GM12873 (cell line): Measurements from ENCODE around the gene PNPLA7.

Experiments
- TF ChIP-seq, protein P1 (sequence below): IDR thresholded peaks from 2 replicates; pipeline ENCODE4 v1.5.1; 2012; ENCODE audit warnings: low read depth, mild to moderate bottlenecking, moderate library complexity, low read length, control low read depth; ENCODE audit not compliant: insufficient read depth; ENCODE audit errors: missing control alignments

PNPLA7 gene

DNA sequence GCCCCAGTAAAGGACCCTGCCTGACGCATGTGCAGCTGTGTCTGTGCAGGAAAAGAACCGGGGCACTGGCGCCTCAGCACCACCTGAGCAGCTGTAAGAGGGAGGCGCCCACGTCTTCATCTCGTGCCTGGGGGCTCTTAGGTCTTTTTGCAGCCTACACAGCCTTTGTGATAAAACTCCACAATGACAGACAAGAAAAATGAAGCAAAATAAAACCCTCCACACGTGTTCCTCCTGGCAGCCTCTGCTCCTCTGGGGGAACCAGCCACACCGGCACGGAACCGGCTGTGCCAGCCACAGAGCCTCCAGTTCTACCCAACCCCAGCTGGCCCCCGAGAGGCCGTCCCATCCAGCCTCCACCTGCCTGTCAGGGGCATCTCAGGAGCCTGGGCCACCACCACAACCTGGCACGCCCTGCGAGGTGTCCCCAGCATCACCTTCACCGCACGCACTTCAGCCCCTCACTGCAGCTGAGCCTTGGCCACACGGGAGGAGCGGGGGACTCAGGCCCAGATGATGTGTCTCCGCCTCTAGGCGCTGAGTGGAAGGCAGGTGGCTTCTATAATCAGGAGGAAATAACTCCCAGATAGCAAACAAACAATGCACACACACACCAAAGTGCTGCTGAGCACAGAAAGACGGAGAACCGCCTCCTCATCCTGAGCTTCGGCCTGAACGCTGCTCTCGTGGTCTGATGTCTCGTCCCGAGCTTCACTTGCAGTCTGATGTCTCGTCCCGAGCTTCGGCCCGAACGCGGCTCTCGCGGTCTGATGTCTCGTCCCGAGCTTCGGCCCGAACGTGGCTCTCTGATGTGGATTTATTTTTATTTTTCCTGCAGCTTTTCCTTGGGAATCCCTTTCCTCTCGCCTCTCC lies 62.5 kb downstream of the PNPLA7 start:
- TF ChIP-seq, protein P1, sequence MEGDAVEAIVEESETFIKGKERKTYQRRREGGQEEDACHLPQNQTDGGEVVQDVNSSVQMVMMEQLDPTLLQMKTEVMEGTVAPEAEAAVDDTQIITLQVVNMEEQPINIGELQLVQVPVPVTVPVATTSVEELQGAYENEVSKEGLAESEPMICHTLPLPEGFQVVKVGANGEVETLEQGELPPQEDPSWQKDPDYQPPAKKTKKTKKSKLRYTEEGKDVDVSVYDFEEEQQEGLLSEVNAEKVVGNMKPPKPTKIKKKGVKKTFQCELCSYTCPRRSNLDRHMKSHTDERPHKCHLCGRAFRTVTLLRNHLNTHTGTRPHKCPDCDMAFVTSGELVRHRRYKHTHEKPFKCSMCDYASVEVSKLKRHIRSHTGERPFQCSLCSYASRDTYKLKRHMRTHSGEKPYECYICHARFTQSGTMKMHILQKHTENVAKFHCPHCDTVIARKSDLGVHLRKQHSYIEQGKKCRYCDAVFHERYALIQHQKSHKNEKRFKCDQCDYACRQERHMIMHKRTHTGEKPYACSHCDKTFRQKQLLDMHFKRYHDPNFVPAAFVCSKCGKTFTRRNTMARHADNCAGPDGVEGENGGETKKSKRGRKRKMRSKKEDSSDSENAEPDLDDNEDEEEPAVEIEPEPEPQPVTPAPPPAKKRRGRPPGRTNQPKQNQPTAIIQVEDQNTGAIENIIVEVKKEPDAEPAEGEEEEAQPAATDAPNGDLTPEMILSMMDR, result no peak

DNA sequence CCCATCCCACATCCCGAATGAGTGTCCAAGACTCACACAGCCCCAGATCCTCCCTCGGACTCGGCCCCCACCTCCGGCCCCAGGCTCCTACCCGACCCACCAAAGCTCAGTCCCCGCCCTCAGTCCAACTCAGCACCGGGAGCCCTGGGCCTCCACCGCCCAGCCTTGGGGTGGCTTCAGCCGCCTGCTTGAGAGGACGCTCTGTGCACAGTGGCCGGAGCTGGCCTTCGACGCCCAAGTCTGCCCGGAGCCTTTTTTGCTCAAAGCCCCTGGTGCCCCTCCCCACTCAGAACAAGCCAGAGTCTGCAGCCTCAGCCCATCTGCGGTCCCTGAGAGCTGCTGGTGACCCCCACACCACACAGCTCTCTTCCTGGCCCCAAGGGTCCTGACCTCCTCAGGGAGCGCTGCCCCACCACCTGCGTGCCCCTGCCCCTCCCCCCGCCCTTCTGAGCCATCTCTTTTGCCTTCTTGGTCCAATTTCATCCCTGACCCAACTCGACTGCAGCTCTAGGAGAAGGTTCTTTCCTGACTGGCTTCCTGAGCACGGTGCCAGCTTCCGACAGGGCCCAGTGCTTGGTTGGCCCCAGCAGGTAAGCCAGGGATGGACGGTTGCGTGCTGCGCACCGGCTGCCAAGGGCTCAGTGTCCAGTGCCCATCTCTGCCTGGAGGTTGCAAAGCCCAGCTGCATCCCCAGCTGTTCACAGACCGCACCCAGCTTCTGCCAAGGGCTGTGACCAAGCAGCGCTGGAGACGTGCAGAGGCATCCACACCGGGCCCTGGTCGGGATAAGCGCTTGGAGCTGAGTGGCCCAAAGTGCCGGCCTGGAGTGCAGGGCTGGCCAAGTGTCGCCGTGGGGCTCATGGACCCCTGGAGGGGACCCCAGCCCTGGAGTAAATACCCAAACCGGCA lies 63.4 kb downstream of the PNPLA7 start:
- TF ChIP-seq, protein P1, result no peak

DNA sequence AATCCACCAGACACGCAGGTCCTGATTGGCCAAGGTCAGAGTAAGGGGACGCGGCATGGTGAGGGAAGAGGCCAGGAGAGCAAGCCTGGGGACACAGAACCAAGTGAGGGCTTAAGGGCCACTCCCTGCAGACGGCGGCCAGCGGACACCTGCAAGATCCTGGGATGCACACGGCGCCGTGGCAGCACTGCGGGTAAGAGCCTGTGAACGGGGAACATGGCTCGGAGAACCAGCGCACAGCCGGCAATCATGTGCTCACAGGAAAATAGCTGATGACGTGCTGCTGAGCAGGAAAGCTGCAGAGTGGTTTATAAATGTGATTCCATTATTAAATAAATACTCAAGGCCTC lies 64.1 kb downstream of the PNPLA7 start:
- TF ChIP-seq, protein P1, result no peak

DNA sequence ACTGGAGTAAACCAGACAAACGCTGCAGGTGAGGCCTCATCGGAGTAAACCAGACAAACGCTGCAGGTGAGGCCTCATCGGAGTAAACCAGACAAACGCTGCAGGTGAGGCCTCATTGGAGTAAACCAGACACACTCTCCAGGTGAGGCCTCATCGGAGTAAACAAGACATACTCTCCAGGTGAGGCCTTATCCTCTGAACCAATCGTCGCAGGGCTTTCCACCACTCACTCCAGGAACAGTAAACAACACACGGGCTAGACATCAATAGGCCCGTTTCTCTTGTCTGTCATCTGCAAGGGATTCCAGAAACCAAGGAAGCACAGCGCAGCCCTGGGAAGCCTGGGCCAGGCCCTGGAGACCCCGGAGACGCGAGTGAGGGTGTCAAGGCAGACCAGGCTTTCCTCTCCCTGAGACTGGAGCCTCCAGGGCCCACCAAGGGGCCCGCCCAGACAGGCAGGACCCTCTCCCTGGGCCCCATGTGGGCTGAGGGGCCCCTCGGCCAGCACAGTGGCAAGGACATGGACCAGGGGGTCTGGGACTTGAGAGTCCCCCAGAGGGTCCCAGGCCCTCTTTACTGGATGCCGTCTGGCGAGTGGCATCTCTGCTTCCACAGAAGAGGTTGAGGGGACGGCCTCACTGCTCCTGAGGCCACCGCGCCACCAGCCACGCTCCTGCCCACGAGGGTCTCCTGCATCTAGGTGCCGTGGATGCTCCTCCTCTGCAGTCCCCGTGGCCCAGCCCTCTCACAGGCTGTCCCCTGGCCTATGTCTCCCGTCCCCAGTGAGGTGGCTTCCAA lies 64.7 kb downstream of the PNPLA7 start:
- TF ChIP-seq, protein P1, result no peak

DNA sequence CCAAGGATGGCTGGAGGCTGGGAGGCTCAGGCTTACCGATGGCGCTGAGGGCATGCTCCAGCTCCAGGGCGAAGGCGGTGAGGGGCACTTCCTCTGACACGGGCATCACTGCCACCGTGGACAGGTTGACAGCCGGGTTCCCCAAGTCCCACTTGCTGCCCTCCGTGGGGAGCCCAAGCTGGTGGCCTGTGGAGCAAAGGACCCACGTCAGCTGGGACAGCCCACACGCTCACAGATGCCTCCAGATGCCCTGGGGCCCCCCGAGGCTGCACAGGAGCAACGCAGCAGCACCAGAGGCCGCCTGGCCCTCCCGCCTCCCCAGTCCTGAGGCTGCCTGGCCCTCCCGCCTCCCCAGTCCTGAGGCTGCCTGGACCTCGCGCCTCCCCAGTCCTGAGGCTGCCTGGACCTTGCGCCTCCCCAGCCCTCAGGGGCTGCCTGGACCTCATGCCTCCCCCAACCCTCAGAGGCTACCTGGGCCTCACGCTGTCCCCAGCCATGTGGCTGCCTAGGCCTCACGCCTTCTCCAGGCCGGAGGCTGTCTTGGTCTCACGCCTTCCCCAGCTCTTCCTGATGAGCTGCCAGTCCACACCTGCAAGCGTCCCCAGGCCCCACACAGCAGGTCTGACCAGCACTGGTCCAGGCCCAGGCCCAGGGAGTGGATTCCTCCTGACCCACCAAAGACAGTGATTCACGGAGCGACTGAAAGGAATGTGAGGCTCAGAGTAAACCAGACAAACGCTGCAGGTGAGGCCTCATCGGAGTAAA lies 65.5 kb downstream of the PNPLA7 start:
- TF ChIP-seq, protein P1, result no peak

DNA sequence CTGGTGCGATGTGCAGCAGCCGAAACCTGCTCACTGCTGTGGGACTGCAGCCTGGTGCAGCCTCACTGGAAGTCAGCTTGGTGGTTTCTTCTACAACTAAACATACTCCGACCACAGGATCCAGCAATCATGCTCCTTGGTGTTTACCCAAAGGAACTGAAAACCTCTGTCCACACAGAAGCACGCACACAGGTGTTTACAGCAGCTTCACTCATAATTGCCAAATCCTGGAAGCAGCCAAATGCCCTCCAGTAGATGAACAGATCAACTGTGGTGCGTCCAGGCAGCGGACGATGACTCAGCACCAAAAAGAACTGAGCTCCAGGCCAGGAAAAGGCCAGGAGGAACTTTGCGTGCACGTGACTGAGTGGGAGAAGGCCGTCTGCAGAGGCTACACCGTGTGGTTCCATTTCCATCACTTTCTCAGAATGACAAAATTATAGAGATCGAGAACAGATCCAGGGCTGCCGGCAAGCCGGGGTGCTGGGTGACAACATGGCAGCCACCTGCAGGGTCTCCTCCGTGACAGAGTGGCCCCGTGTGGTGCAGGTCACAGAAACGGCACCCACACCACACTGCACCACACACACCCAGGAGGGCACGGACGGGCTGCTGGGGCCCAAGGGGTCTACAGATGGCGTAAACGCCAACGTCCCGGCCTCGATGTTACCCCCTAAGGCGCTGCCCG lies 68.0 kb downstream of the PNPLA7 start:
- TF ChIP-seq, protein P1, result no peak
